NCI-H2029 (cell line): ENCODE data around the gene RAB36.
"Not testable (repeated sequence)": the region's sequence is repeated elsewhere in the genome, so short reads cannot be mapped to it uniquely, and the experiment has no call there.

ENCODE experiments used
- DNase-seq: peaks from one replicate; lab custom pipeline; 2025; lab: John Stamatoyannopoulos, UW

The RAB36 gene

DNA sequence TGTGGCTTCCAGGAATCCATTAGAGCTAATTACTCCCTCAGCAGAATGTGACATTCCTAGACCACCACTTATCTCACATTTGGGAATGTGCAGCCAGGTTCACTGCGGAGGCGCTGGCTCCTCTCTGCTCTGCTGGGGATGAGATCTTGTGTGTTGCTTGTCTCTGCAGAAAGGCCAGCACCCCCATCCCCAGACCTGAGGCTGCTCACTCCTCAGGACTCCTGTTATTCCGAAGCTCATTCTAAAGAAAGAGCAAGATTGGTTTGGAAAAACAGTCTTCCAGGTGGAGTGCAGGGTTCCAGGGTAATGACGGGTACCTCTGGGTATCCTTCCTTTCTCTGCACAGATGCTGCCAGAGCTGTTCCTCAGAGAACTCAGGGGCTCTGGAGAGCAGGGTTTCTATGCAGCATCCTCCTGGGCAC, 24.3 kb upstream of the RAB36 start:
- no peak for DNase-seq

DNA sequence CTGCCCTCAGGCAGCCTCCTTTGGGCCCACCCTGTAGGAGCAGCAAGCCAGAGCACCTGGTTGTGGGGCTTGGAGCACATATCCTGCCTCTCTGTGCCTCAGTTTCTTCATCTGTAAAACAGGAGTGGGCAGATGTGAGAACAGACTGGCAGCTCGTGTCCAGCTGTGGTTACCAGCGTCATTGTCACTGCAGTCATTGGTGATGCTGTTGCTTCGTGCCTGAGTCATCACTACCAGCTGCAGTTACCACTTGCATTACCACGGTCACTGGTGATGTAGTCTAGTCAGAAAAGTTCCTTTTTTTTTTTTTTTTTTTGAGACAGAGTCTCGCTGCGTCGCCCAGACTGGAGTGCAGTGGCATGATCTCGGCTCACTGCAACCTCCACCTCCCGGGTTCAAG, 23.9 kb upstream of the RAB36 start:
- DNase-seq, result no peak

DNA sequence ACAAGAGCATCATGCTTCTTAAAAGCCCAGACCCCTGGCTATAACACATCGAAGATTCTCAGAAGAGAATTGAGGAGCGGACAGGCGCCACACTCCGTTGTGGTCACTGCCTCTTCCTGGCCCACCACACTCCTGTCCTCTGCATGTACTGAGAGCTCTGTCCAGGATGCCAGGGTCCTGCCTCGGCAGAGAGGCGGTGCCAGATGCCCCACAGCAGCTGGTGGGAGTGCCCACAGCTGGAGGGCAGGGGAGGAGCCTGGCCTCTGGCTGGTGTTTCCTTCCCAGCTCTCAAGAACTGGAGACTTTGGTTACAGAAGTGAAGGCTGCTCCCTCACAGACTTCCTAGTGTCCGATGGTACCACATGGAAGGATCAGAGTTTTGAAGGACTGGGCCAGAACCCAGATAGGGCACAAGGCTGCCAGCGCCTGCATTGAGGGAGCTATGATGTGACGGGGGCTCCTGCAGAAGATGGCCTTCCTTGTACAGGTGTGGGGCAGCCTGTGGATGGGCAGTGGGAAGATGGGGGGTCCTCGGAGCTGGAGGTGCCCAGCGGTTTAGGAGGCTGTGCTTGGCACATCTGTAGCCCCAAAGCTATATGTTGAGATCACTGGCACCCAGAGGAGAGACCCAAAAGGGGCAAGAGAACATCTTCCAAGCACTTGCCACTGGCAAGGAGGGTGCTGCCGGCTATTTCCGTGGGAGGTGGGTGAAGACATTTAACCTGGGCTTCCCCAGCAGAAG, 22.9 kb upstream of the RAB36 start:
- no peak for DNase-seq

DNA sequence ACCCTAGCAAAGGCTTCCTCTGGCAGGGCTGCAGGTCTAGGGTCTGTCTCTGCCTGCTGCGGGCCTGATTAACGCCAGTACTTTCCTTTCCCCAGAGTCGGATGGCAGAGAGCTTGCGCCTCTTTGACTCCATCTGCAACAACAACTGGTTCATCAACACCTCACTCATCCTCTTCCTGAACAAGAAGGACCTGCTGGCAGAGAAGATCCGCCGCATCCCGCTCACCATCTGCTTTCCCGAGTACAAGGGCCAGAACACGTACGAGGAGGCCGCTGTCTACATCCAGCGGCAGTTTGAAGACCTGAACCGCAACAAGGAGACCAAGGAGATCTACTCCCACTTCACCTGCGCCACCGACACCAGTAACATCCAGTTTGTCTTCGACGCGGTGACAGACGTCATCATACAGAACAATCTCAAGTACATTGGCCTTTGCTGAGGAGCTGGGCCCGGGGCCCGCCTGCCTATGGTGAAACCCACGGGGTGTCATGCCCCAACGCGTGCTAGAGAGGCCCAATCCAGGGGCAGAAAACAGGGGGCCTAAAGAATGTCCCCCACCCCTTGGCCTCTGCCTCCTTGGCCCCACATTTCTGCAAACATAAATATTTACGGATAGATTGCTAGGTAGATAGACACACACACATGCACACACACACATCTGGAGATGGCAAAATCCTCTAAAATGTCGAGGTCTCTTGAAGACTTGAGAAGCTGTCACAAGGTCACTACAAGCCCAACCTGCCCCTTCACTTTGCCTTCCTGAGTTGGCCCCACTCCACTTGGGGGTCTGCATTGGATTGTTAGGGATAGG, 22.1 kb upstream of the RAB36 start:
- no peak for DNase-seq

DNA sequence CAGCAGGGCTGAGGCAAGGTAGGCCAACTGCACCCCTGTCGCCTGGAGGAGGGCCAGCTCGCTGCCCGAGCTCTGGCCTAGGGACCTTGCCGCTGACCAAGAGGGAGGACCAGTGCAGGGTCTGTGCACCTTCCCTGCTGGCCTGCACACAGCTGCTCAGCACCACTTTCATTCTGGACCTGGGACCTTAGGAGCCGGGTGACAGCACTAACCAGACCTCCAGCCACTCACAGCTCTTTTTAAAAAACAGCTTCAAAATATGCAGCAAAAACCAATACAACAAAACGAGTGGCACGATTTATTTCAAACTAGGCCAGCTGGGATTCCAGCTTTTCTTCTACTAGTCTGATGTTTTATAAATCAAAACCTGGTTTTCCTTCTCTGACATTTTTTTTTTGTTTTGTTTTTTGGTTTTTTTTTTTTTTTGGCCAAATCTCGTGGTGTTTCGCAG, 21.4 kb upstream of the RAB36 start:
- no peak for DNase-seq

DNA sequence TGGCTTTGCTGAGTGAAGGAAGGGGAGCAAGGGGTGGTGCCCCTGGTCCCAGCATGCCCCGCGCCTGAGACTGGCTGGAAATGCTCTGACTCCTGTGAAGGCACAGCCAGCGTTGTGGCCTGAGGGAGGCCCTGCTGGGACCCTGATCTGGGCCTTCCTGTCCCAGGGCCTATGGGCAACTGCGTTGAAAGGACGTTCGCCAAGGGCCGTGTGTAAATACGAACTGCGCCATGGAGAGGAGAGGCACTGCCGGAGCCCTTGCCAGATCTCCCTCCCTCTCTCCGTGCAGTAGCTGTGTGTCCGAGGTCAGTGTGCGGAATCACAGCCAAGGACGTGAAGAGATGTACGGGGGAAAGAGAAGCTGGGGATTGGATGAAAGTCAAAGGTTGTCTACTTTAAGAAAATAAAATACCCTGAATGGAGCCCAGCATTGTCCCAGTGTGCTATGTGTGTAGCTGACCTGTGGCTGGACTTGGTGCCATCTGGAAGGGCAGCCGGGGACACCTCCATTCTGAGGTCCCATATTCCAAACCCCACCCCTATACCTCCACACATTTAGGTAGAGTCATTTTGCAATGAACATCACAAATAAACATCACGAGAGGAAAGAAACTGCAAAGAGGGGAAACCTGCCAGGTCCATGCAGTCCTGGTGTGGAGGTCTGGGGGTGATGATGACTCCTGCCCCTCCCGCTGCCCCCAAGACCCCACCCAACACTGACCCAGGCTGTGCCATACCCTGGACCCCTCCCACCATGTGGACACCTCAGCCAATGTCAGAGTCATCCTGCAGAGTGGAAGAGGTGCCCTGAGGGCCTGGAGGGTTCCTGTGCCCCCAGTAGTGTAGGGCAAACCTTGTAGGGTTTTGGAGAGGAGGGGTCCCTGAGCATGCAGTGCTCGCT, 20.4 kb upstream of the RAB36 start:
- DNase-seq, result no peak

DNA sequence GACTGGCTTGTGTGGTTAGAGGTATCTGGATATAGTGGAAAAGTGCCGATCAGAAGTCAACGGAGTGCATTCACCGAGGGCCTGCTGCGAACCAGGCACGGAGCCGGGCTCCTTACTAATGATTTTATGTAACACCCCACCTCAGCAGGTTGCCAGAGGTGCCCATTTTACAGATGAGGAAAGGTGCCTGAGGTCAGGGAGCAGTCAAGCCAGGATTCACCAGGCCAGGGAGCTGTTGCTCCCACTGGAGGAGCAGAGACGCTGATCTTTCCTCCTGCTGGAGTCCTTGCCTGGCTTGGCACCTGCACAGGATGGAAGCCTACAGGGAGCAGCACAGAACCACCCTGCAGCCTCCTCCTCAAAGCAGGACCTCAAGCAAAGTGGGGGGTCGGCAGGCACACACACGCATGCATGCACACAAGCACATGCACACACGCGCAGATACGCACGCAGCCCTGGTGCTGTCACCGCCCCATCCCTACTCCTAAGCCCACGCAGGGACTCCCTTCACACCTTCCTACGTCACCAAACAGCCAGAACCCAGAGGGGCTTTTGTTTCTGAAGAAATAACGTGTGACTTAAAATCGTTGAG, 19.7 kb upstream of the RAB36 start:
- no peak for DNase-seq

DNA sequence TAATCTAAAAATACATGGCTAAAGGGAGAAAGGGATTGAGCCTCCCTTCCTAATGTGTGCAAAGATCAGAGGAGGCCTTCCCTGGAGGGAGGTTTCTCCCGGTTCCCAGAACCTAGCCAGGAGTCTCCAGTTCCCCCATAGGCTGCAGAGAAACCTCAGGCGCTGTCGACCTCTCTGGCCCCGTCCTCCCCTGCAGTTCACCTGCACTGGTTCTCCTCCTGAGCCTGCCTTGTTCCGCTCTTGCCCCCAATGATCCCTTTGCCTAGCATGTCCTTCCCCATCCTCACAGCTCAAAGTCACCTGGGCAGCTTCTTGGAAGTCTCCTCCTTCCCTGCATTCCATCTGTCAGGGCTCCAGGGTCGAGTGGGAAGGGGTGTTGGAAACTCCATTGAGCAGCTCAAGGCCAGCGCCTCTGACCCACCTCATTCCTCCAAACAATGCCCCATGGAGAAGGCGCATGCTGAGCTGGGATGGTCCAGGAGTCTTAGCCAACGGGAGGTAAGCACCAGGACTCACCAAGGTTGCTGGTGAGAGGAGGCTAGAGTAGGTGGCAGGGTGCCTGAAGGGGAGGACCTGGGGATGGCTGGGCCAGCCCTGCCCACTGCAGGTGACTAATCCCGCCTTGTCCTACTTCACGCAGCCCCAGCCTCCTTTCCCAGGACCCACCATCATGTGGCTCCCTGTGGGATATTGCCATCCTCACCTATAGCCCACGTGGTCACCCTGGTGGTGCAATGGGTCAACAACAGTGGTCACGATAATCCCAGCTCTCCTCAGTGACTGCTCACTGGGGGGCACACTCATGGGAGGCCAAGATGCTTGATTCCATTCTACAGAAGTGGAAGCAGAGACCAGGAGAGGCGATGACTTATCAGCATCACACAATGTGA, 18.9 kb upstream of the RAB36 start:
- no peak for DNase-seq

DNA sequence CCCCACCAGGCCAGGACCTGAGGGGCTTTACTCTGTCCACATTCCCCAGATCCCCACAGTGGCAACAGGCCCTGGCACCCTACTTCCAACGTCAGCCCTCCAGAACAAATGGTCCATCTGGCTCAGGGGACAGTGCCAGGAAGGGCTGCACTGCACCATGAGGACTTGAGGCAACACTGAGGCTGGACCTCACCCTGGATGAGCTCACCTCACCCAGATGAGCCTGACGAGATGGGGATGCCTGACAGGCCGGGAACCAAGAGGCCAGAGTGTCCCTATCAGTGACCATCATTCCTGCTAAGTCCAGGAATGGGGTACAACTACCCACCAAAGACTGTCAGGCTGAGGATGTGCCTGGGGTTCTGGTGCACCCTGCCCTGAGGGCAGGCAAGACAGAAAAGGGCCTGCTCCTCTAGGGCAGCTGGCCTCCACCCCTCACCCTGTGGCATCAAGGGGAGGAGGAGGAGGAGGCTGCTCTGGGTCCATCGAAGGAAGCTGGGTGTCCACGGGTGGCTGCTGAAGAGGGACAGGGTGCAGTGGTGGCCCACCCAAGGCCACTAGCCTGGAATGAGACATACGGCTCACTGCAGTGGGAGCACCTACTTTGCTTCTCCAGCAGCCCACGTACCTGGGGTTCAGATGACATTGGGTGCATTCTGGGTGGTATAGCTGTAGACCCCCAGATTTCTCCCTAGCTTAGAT, 18.1 kb upstream of the RAB36 start:
- no peak for DNase-seq

DNA sequence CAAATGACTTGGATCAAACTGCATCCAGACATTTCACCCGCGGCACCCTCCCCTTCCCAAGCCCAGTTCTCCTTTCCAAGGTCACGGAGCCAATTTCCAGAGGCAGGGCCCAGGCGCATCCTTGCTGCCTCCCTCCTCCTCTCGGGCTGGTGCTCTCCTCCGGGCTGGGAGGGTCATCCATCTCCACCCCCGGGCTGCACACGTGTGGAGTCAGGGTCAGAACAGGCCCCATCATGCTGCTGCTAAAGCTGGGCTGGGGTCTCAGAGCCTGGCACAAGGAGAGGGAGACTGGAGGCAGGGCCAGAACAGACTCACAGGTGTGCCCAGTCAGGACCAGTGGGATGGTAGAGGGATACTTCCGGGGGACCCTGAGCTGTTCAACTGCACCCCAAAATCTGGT, 17.5 kb upstream of the RAB36 start:
- DNase-seq, result no peak

DNA sequence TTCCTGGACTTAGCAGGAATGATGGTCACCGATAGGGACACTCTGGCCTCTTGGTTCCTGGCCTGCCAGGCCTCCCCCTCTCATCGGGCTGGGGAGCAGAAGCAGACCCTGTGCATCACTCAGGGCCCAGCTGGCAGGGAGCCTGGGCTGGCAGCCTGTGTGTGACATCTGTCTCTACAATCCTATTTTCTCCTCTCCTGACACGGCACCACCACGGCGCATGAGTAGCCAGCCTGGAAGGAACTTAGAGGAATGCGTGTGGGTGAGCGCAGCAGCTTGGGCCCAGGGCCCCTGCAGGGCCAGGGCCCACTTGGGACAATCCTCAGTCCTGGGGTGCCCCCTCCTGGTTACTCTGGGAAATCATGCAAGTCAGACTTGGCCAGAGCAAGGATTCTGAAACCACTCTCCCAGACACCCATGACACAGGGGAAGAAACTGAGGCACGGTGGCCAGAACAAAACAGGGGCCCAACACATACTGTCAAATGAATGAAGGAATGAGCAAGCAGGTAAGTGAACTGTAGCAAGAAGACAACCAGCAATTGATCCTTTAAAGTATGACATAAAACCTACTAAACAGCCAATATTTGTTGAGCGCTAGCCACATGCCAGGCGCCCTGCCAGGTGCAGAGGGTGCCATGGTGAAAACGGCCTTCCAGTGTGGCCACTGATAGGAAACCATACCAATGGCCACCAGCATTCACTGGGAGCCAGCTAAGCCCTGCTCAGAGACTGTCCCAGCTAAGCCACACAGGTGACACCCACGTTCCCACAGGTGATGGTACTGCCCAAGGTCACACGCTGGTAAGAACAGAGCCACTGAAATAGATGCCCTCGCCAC, 16.8 kb upstream of the RAB36 start:
- DNase-seq, result no peak

DNA sequence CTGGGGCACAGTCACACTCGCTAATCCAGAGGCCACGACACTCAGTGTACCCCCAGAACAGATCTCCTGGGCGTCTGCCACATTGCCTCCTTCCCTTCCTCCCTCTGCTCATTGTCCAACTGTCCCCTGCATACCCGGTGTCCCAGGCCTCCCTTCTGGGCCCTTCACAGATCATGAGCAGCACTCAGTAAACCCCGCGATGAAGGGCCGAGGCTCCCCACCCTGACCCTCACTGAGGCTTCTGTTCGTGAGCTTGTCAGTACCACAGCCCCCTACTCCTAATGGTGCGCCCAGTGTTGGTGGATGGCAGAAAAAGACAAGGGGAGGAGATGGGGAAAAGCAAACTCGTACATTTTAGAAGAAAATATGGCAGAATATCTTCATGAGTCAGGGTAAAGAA, 16.1 kb upstream of the RAB36 start:
- DNase-seq, result no peak

DNA sequence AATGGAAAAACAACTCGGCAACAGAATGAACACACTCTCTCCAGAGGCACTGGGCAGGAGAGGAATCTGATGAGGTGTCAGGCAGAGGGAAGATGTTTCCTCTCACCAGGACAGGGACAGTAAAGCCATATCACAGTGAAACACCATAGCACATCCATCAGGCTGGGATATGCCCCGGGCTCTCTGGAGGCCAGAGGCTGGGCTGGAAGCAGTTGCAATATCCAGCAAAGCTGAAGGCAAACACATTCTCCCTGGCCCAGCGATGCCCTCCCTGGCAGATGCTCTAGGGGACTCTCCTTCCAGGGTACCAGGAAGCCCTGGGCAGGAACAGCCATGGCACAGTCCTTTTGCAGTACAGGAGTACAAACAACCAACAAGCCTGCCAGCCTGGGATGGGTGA, 14.6 kb upstream of the RAB36 start:
- DNase-seq, result no peak

DNA sequence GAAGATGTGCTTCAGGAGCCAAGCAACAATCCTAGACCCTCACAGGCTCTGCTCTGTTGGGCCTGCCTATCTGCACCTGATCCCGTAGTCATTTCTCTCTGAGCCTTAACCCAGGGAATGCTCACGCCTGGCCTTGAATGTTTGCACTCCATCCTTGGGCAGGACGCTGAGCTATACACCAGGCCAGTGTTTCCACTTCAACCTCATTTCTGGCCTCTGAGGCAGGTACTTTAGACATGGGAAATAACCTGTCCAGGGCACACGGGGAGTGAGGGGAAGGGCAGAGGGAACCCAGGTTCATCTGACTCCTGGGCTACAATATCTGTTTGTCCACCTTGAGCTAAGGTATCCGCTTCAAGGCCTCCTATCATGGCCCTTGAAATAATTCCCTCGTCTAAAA, 13.3 kb upstream of the RAB36 start:
- no peak for DNase-seq

DNA sequence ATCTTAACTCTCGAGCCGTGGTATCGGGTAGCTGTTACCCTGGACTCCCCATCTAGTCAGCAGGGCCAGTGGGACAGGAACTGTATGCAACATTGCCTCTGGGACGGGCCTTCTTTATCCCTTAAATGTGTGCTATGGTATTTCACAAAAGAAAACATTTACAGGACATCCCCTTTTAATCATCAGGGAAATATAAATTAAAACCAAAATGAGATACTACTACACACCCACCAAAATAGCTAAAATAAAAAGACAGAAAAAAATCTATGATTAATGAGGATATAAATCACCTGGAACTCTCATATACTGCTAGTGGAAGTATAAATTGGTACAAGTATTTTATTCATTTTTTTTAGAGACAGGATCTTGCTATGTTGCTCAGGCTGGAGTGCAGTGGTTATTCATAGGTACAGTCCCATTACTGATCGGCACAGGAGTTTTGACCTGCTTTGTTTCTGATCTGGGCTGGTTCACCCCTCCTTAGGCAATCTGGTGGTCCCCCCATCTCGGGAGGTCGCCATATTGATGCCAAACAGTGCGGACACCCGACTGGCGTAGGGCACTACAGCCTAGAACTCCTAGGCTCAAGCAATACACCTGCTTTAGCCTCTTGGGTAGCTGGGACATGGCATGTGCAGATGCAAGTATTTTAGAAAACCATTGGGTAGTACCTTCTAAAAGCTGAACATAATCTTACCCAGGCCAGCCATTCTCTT, 12.7 kb upstream of the RAB36 start:
- DNase-seq, result no peak

DNA sequence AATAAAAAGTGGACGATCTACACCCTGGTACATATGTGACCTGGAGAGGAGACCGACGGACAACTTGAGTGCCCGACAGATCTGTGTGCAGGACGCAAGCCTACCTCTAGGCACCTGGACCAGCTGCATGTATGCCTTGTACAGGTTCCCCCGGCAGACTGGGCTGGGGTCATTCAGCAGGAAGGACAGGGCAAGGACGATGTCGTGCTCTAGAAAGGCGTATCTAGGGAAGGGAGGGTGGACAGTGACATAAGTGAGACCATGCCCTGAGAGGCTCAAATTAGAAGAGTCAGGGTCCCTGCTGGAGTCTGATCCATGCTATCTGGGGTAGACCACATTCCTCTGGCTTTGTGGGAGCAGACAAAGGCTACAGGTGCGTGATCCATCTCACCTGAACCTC, 11.4 kb upstream of the RAB36 start:
- no peak for DNase-seq

DNA sequence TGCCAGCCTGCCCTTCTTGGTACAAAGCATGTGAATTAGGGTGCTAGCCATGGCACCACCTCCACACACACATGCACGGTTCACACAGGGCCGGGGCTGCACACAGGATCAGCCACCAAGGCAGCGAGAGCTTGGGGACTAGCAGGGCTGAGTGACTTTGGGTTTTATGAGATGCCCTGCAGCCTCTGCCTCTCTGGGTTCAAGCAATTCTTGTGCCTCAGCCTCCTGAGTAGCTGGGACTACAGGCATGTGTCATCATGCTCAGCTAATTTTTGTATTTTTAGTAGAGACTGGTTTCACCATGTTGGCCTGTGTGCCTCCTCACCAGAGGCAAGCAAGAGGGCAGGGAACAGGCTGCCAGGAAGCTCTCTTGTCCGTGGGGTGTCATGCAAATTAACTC, 8.3 kb upstream of the RAB36 start:
- not testable (repeated sequence) for DNase-seq

DNA sequence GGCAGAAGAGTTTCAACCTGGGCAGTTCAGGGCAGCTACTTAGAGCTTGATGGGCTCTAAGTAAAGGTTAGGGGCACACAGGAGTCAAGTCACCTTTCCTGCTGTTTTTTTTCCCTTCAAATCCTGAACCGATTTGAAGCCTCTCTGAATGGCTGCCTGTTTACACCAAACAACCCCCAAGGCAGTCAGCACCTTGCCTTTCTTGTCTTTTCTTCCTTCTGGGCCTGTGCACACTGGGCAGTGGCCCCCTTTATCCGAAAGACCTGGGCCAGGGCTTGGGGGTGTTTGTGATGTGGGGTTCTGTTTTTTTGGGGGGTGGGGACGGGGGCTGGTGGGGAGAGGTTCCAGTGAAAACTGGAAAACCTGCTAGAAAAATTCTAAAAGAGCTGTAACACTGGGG, 7.8 kb upstream of the RAB36 start:
- DNase-seq, result no peak
